H1 (cell line): Measurements from ENCODE around the gene FSIP1. TPM values are rescaled to one million over a fixed set of nuclear protein-coding genes. Genes with fewer than 3 reads are reported as not detected.

Source experiments
- CTCF ChIP-seq, 3 experiments: IDR thresholded peaks; 1 replicate in 2 of 3; 2 replicates in 1 of 3; pipeline versions ENCODE4 v1.5.1 to v1.6.1; 2011; ENCODE audit warnings: low read length in 3 of 3, mild to moderate bottlenecking in 3 of 3, inconsistent platforms in 2 of 3, low read depth in 1 of 3, moderate library complexity in 1 of 3; ENCODE audit not compliant: insufficient read depth in 1 of 3; ENCODE audit errors: control extremely low read depth in 1 of 3
- KDM5A ChIP-seq: fragments of 200-600 bp; IDR thresholded peaks from 2 replicates; pipeline ENCODE4 v1.7.1; 2012; ENCODE audit warnings: mild to moderate bottlenecking, low read length, inconsistent platforms, mixed read lengths
- polyA plus RNA-seq, 7 experiments: library from polyadenylated mRNA; depleted of rRNA in 3 of 7; stranded (reverse) in 5 of 7; unstranded in 2 of 7; fragments of >200 nt in 5 of 7; fragments of 200-250 nt in 2 of 7; gene quantifications; 1 replicate in 5 of 7; 2 replicates in 1 of 7; 4 replicates in 1 of 7; pipeline versions ENCODE4 v1.2.1 to v1.2.3, GENCODE V29; 2011 to 2013; ENCODE audit warnings: missing spikeins in 2 of 7, mixed read lengths in 2 of 7
- total RNA-seq: library from RNA; stranded (reverse); fragmentation: NEBNext Ultra II Directional; extraction: Animal tissue kit (Norgen Biotek cat#: 25700); gene quantifications from 2 replicates; pipeline ENCODE4 v1.2.1, GENCODE V29; 2021

FSIP1 gene
- total and polyA plus RNA-seq, 2 of the 8 experiments (the other 6 are each of a cell fraction or from before 2014, with no cell fraction given): 0.18 to 1.3 TPM

- TF ChIP-seq KDM5A: no peak
- TF ChIP-seq CTCF (IDR thresholded peaks at IDR 0.05; ENCODE audit: control extremely low read depth in 1 of 3, insufficient read depth in 1 of 3, low read depth in 1 of 3, low read length in 3 of 3): no peak
Observed at GRCh38 chr15:39731266-39731665, 51.4 kb downstream of the FSIP1 start (continued).
